Cardiac fibroblast (primary cell): ENCODE measurements around the gene SPANXN5.
"Not testable (repeated sequence)": the region's sequence is repeated elsewhere in the genome, so short reads cannot be mapped to it uniquely, and the experiment has no call there.

Experiments
- DNase-seq, 2 donors: peaks; one replicate each; pipeline versions ENCODE4 v3.0.0 to v3.0.0-alpha.2; 2010; ENCODE audit warnings: low read depth in 2 of 2
- H3K4me3 ChIP-seq, 2 donors: replicated peaks in 1 of 2; 1 replicate in 1 of 2; 2 replicates in 1 of 2; pipeline ENCODE4 v1.5.1; 2011; ENCODE audit warnings: low read depth in 2 of 2, low read length in 2 of 2, mild to moderate bottlenecking in 2 of 2, moderate library complexity in 1 of 2

SPANXN5 gene

GRCh38 chrX:52750952-52751351, 46.3 kb downstream of the SPANXN5 start, which contains the start of gene SSX2B:
Gene SSX2B (plus strand): TSS chrX:52751252. CDS start chrX:52752681, 1,429 bp downstream.
- not testable (repeated sequence) for H3K4me3 ChIP-seq, DNase-seq
